Body of pancreas (tissue), 4 donors: Measurements from ENCODE around the gene GAB1.

Experiments used
- POLR2A ChIP-seq, 3 donors: fragments of 450-650 bp; IDR thresholded peaks; one replicate each; pipeline ENCODE4 v1.6.1; 2016; ENCODE audit warnings: antibody characterized with exemption in 3 of 3, mild to moderate bottlenecking in 2 of 3
- TF ChIP-seq, protein P1 (sequence below), 7 experiments: fragments of 450-650 bp in 4 of 7; fragments of 200-600 bp in 3 of 7; sonication (generic) in 3 of 7; IDR thresholded peaks; one replicate each; pipeline ENCODE4 v1.5.1; 2016 to 2019; ENCODE audit warnings: antibody characterized with exemption in 7 of 7

DNA sequence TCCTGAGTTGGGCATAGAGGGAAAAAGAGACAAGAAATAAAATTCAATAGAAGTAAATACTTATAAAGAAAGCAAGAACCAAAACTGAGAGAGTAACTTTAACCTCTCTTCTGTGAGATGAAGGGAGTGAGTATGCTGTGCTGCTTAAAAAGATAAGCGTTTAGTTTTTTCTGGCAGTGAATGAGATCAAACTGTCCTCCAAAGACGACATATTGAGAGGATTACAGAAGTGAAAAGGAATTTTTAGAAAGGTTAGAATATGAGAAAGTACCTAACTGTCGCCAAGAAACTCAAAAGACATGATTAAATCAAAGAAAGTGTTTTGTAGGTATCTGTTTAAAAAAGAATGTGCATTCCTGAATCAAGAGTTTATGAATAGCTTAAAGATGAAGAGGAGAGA, 16.0 kb downstream of the GAB1 start:
- TF ChIP-seq, protein P1, sequence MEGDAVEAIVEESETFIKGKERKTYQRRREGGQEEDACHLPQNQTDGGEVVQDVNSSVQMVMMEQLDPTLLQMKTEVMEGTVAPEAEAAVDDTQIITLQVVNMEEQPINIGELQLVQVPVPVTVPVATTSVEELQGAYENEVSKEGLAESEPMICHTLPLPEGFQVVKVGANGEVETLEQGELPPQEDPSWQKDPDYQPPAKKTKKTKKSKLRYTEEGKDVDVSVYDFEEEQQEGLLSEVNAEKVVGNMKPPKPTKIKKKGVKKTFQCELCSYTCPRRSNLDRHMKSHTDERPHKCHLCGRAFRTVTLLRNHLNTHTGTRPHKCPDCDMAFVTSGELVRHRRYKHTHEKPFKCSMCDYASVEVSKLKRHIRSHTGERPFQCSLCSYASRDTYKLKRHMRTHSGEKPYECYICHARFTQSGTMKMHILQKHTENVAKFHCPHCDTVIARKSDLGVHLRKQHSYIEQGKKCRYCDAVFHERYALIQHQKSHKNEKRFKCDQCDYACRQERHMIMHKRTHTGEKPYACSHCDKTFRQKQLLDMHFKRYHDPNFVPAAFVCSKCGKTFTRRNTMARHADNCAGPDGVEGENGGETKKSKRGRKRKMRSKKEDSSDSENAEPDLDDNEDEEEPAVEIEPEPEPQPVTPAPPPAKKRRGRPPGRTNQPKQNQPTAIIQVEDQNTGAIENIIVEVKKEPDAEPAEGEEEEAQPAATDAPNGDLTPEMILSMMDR (IDR thresholded peaks at IDR 0.05): no peak
- TF ChIP-seq POLR2A (IDR thresholded peaks at IDR 0.05): no peak
